Ovary (tissue), 9 donors: ENCODE results near the gene GLRA2. TPM values are rescaled to one million over a fixed set of nuclear protein-coding genes. Genes with fewer than 3 reads are reported as not detected.

Source experiments
- DNase-seq, 5 donors: peaks; one replicate each; pipeline ENCODE4 v3.0.0-alpha.2; 2019 to 2020
- H3K27ac ChIP-seq, 2 donors: fragments of 200-600 bp; one replicate each; pipeline versions ENCODE4 v1.5.1 to v1.8.0; 2019 to 2022
- H3K27me3 ChIP-seq: fragments of 200-600 bp; one replicate; pipeline ENCODE4 v1.8.0; 2022
- H3K36me3 ChIP-seq: fragments of 200-600 bp; sonication (generic); one replicate; pipeline ENCODE4 v1.5.1; 2019
- H3K4me1 ChIP-seq: one replicate; pipeline ENCODE4 v1.8.1; 2013; ENCODE audit warnings: mild to moderate bottlenecking, moderate library complexity; ENCODE audit not compliant: insufficient read depth
- H3K4me3 ChIP-seq: fragments of 200-600 bp; sonication (generic); one replicate; pipeline ENCODE4 v1.5.1; 2017
- H3K9me3 ChIP-seq, 2 donors: fragments of 200-600 bp in 1 of 2; sonication (generic) in 1 of 2; one replicate each; pipeline versions ENCODE4 v1.5.1 to v1.8.1; 2013 to 2019; ENCODE audit warnings: mild to moderate bottlenecking in 1 of 2, moderate library complexity in 1 of 2
- CTCF ChIP-seq, 3 donors: fragments of 450-650 bp in 2 of 3; fragments of 200-600 bp in 1 of 3; IDR thresholded peaks; one replicate each; pipeline versions ENCODE4 v1.5.1 to v1.8.0; 2016 to 2022; ENCODE audit warnings: antibody characterized with exemption in 3 of 3, mild to moderate bottlenecking in 1 of 3
- EP300 ChIP-seq: sonication (generic); formaldehyde crosslinking; IDR thresholded peaks from one replicate; pipeline ENCODE4 v1.6.1; 2017; ENCODE audit warnings: antibody characterized with exemption
- POLR2A ChIP-seq: fragments of 450-650 bp; IDR thresholded peaks from one replicate; pipeline ENCODE4 v1.6.1; 2017; ENCODE audit warnings: antibody characterized with exemption, mild to moderate bottlenecking, moderate library complexity
- WGBS, 3 donors: extraction: QIAGEN DNeasy Blood & Tissue Kit in 1 of 3; methylation state at CpG; one replicate each; pipeline versions ENCODE4 v1.1.5 to v1.1.7; 2013 to 2017; 5-methylcytosine and 5-hydroxymethylcytosine counted together
- intact Hi-C, 4 donors: fragments of 100-400 bp; cut with DNase I; formaldehyde crosslinking; loops; one replicate each; pipeline versions ENCODE4 v1.11.0 to v1.15.1; 2022 to 2023
- polyA plus RNA-seq, 2 donors: library from polyadenylated mRNA; stranded (reverse); fragments of 200-250 nt in 1 of 2; fragments of 350-450 nt in 1 of 2; fragmentation: Illumina TruSeq in 1 of 2; extraction: RNeasy Lipid Tissue Mini Kit (QIAGEN cat#74804) in 1 of 2; gene quantifications; one replicate each; pipeline ENCODE4 v1.2.3, GENCODE V29; 2013 to 2014
- total RNA-seq, 7 donors: library from RNA; depleted of rRNA in 2 of 7; stranded (reverse); fragments of >200 nt in 2 of 7; fragmentation: NEBNext Ultra II Directional in 3 of 7; extraction: Animal tissue kit (Norgen Biotek cat#: 25700) in 3 of 7; gene quantifications; one replicate each; pipeline versions ENCODE4 v1.1.0 to v1.2.4, GENCODE V29; 2016 to 2023
- donor health status: DM: no; HTN: no; CAD: no; lungs with moderate emphysema.
- donor health status: DM: no; HTN: no; CAD: no.
- donor health status: Bipolar disorder and iron deficiency.
- donor health status: DM: yes; HTN: yes; CAD: no.
- donor health status: DM: no; HTN: no; CAD: no.
- donor health status: DM: yes; HTN: yes; CAD: no.

Gene GLRA2
- total and polyA plus RNA-seq, 9 donors: 0.10 to 0.37 (median 0.22) TPM; not detected in 5

- Histone ChIP-seq H3K9me3 (peaks cover 0 to 3% of the 10 kb centered on the region in 2 donors), H3K27ac (no peak overlapping the region), H3K4me1 (no peaks in the 10 kb centered on the region), H3K4me3 (no peak overlapping the region), H3K36me3 (no peaks in the 10 kb centered on the region), H3K27me3 (no peaks in the 10 kb centered on the region)
- intact Hi-C loops: no loop called here
- no peak for DNase-seq
- WGBS, 3 donors: 40 to 53% (median 45%) methylated on average over 3 of the region's 3 CpGs
- TF ChIP-seq EP300 (no peak), POLR2A (no peak), CTCF (IDR thresholded peaks at IDR 0.05) (no peak)
Observed at GRCh38 chrX:14630733-14631132, 101.4 kb downstream of the GLRA2 start.

- Histone ChIP-seq H3K27ac (no peak overlapping the region), H3K4me1 (no peaks in the 10 kb centered on the region), H3K9me3 (no peaks in the 10 kb centered on the region), H3K36me3 (no peaks in the 10 kb centered on the region), H3K4me3 (no peak overlapping the region), H3K27me3 (no peaks in the 10 kb centered on the region)
- intact Hi-C loops: no loop called here
- 63 to 70% (median 64%) methylated on average over 4 of the region's 4 CpGs for whole genome bisulfite sequencing, 3 donors
- no peak for DNase-seq
- TF ChIP-seq POLR2A: no peak
- no peak for TF ChIP-seq EP300
- no peak for TF ChIP-seq CTCF (IDR thresholded peaks at IDR 0.05)
Observed at GRCh38 chrX:14641681-14642655, 112.6 kb downstream of the GLRA2 start.

- 58 to 59% (median 59%) methylated on average over 2 of the region's 2 CpGs for WGBS, 3 donors
- DNase-seq: no peak
- Histone ChIP-seq H3K9me3 (no peaks in the 10 kb centered on the region), H3K36me3 (no peaks in the 10 kb centered on the region), H3K27ac (no peak overlapping the region), H3K4me1 (no peaks in the 10 kb centered on the region), H3K27me3 (no peaks in the 10 kb centered on the region), H3K4me3 (no peak overlapping the region)
- TF ChIP-seq POLR2A (no peak), EP300 (no peak), CTCF (IDR thresholded peaks at IDR 0.05) (no peak)
- intact Hi-C loops: no loop called here
Observed at GRCh38 chrX:14660970-14661369, 131.6 kb downstream of the GLRA2 start.

- H3K36me3 ChIP-seq: no peaks in the 10 kb centered on the region
- no peak overlapping the region for H3K4me3 ChIP-seq
- H3K27ac ChIP-seq: no peak overlapping the region
- no peak for DNase-seq
- 86 to 94% (median 86%) methylated on average over 1 of the region's 1 CpG for WGBS, 3 donors
- no peaks in the 10 kb centered on the region for H3K9me3 ChIP-seq
- no peak for TF ChIP-seq EP300
- TF ChIP-seq POLR2A: no peak
- no peak for TF ChIP-seq CTCF (IDR thresholded peaks at IDR 0.05)
- H3K4me1 ChIP-seq: no peaks in the 10 kb centered on the region
- H3K27me3 ChIP-seq: no peaks in the 10 kb centered on the region
- intact Hi-C loops: no loop called here
Observed at GRCh38 chrX:14670819-14671218, 141.5 kb downstream of the GLRA2 start.
